ENCODE measurements around the gene ADGRF3. TPM values are rescaled to one million over a fixed set of nuclear protein-coding genes. Genes with fewer than 3 reads are reported as not detected.

Gene ADGRF3
- total and polyA plus RNA-seq, 9 of the 15 experiments (the other 6 are each of a cell fraction or from before 2014, with no cell fraction given): 0.04 to 0.54 (median 0.16) TPM; not detected in 2

GRCh38 chr2:26344581-26345282 is 1.9 kb downstream of the ADGRF3 start (continued):
- TF ChIP-seq MNT (conservative IDR thresholded peaks at IDR 0.05): peak in 1 of 2 experiments; percentile 26; a peak in 2 of 4 replicates
- TF ChIP-seq HIVEP1 (CRISPR knock-in tag; IDR thresholded peaks at IDR 0.05): no peak
- TF ChIP-seq SIN3A (IDR thresholded peaks at IDR 0.05; ENCODE audit: borderline replicate concordance in 2 of 2, control insufficient read depth in 1 of 2, low read depth in 2 of 2, low read length in 2 of 2): no peak
- peak; percentile 98 for TF ChIP-seq JUND (IDR thresholded peaks at IDR 0.05; ENCODE audit: borderline replicate concordance, low read depth, low read length)
- peak; percentile 96 for TF ChIP-seq JUND (tag; IDR thresholded peaks at IDR 0.05; ENCODE audit: borderline replicate concordance, low read depth, low read length)
- TF ChIP-seq KLF1 (tag; IDR thresholded peaks at IDR 0.05): no peak
- no peak for TF ChIP-seq ZNF347 (CRISPR knock-in tag; IDR thresholded peaks at IDR 0.05; ENCODE audit: low read depth)
- peak; percentile 45; the same call in 1 of the 2 replicates for TF ChIP-seq CXXC5 (CRISPR knock-in tag; IDR thresholded peaks at IDR 0.05)
- 0 out of 2 replicates have a peak, but pooled peaks have one; percentile 7 for TF ChIP-seq NFE2 (IDR thresholded peaks at IDR 0.05; ENCODE audit: low read depth)
- TF ChIP-seq PREB (CRISPR knock-in tag; IDR thresholded peaks at IDR 0.05): no peak
- no peak for TF ChIP-seq IRF1 (CRISPR knock-in tag; IDR thresholded peaks at IDR 0.05; ENCODE audit: borderline replicate concordance)
- TF ChIP-seq NFXL1 (CRISPR knock-in tag; IDR thresholded peaks at IDR 0.05): no peak
- TF ChIP-seq SMARCB1 (IDR thresholded peaks at IDR 0.05; ENCODE audit: insufficient read length, low read depth): no peak
- no peak for TF ChIP-seq GTF2F1 (IDR thresholded peaks at IDR 0.05; ENCODE audit: low read depth, low read length)
- no peak for TF ChIP-seq U2AF1 (optimal IDR thresholded peaks at IDR 0.05; ENCODE audit: low read depth, low read length)
- no peak for TF ChIP-seq NRF1 (conservative IDR thresholded peaks at IDR 0.05 in 1 of 2, IDR thresholded peaks at IDR 0.05 in 1 of 2)
- no peak for TF ChIP-seq MCM5 (IDR thresholded peaks at IDR 0.05; ENCODE audit: low read depth)
- no peak for TF ChIP-seq PHF20 (IDR thresholded peaks at IDR 0.05; ENCODE audit: partially characterized antibody)
- 0 out of 2 replicates have a peak, but pooled peaks have one; percentile 85 for TF ChIP-seq POLR2AphosphoS2 (IDR thresholded peaks at IDR 0.05; ENCODE audit: low read length)
- 0 out of 2 replicates have a peak, but pooled peaks have one; percentile 42 for TF ChIP-seq TRIM28 (IDR thresholded peaks at IDR 0.05)
- TF ChIP-seq ZNF12 (CRISPR knock-in tag; IDR thresholded peaks at IDR 0.05): no peak
- TF ChIP-seq BACH1 (tag; IDR thresholded peaks at IDR 0.05): peak; percentile 73; the same call in 1 of the 2 replicates
- TF ChIP-seq ZNF57 (CRISPR knock-in tag; IDR thresholded peaks at IDR 0.05): no peak
- no peak for TF ChIP-seq HDAC6 (IDR thresholded peaks at IDR 0.05; ENCODE audit: low read depth, low read length)
- no peak for TF ChIP-seq ZNF668 (CRISPR knock-in tag; IDR thresholded peaks at IDR 0.05)
- peak; percentile 21; the same call in 1 of the 2 replicates for TF ChIP-seq PML (IDR thresholded peaks at IDR 0.05; ENCODE audit: low read length)
- TF ChIP-seq FOXK2 (conservative IDR thresholded peaks at IDR 0.05 in 1 of 2, IDR thresholded peaks at IDR 0.05 in 1 of 2; ENCODE audit: low read depth in 2 of 2): no peak
- no peak for TF ChIP-seq TARDBP (IDR thresholded peaks at IDR 0.05)
